LNCaP clone FGC (cell line): Measurements from ENCODE around the gene FDXR.

Experiments
- DNase-seq: peaks from one replicate; pipeline ENCODE4 v3.0.0-alpha.2; 2011; ENCODE audit warnings: low read depth
- H3K4me3 ChIP-seq: 2 replicates; pipeline ENCODE4 v1.5.1; 2011; ENCODE audit warnings: mild to moderate bottlenecking, low read depth, low read length, control low read depth
- CTCF ChIP-seq: IDR thresholded peaks from 2 replicates; pipeline ENCODE4 v1.5.1; 2012; ENCODE audit warnings: mild to moderate bottlenecking; ENCODE audit not compliant: control insufficient read depth, insufficient read depth; ENCODE audit errors: extremely low read depth

The FDXR gene

GRCh38 chr17:74831444-74832146, 41.2 kb downstream of the FDXR start:
- no peak for TF ChIP-seq CTCF
- H3K4me3 ChIP-seq: no peak overlapping the region
- DNase-seq: no peak

GRCh38 chr17:74830861-74831260, 41.9 kb downstream of the FDXR start:
- H3K4me3 ChIP-seq: no peak overlapping the region
- DNase-seq: no peak
- TF ChIP-seq CTCF: no peak

- no peak for DNase-seq
- no peak for TF ChIP-seq CTCF
- H3K4me3 ChIP-seq: no peak overlapping the region
Observed at GRCh38 chr17:74827800-74828199, 45.0 kb downstream of the FDXR start.

GRCh38 chr17:74825952-74826719, 46.7 kb downstream of the FDXR start:
- no peak for DNase-seq
- no peak overlapping the region for H3K4me3 ChIP-seq
- TF ChIP-seq CTCF: no peak

GRCh38 chr17:74824961-74825627, 47.7 kb downstream of the FDXR start:
- DNase-seq: no peak
- TF ChIP-seq CTCF: no peak

GRCh38 chr17:74822939-74823367, 49.8 kb downstream of the FDXR start:
- TF ChIP-seq CTCF: no peak

More at GRCh38 chr17:74824961-74825627, 47.7 kb downstream of the FDXR start:
- H3K4me3 ChIP-seq: no peak overlapping the region

More at GRCh38 chr17:74822939-74823367, 49.8 kb downstream of the FDXR start:
- no peak for DNase-seq
- H3K4me3 ChIP-seq: no peak overlapping the region
